Glomerular endothelial cell (primary cell): ENCODE measurements around the gene PBX4. TPM values are rescaled to one million over a fixed set of nuclear protein-coding genes. Genes with fewer than 3 reads are reported as not detected.

Experiments
- DNase-seq: peaks from one replicate; pipeline ENCODE4 v3.0.0-alpha.2; 2011; ENCODE audit warnings: low read depth, low spot score; ENCODE audit errors: extremely low read depth
- total RNA-seq: library from RNA; depleted of rRNA; stranded (reverse); fragments of >200 nt; gene quantifications from 2 replicates; pipeline ENCODE4 v1.2.3, GENCODE V29; 2015

The PBX4 gene
- total RNA-seq, 1 donor from 2014 or later, result not detected

GRCh38 chr19:19649580-19649995 is 31.1 kb upstream of the PBX4 start:
- DNase-seq, result no peak

- no peak for DNase-seq
Observed at GRCh38 chr19:19649155-19649554, 30.7 kb upstream of the PBX4 start.

- no peak for DNase-seq
Observed at GRCh38 chr19:19647037-19647835, 28.7 kb upstream of the PBX4 start.

GRCh38 chr19:19645233-19645870 is 26.9 kb upstream of the PBX4 start:
- no peak for DNase-seq

- DNase-seq, result no peak
Observed at GRCh38 chr19:19644054-19644388, 25.5 kb upstream of the PBX4 start.

GRCh38 chr19:19643158-19644053 is 24.9 kb upstream of the PBX4 start, which contains the start of gene GMIP:
Gene GMIP (minus strand): TSS chr19:19643657. CDS start chr19:19643529, 128 bp downstream.
- DNase-seq, result no peak

- no peak for DNase-seq
Observed at GRCh38 chr19:19642506-19643157, 24.1 kb upstream of the PBX4 start.

- no peak for DNase-seq
Observed at GRCh38 chr19:19637523-19638251, 19.2 kb upstream of the PBX4 start.

- DNase-seq, result no peak
Observed at GRCh38 chr19:19637186-19637522, 18.7 kb upstream of the PBX4 start.

GRCh38 chr19:19636573-19637185 is 18.2 kb upstream of the PBX4 start:
- DNase-seq, result no peak

GRCh38 chr19:19635313-19635702 is 16.8 kb upstream of the PBX4 start:
- DNase-seq, result no peak

GRCh38 chr19:19634516-19635312 is 16.2 kb upstream of the PBX4 start:
- no peak for DNase-seq

GRCh38 chr19:19633711-19634515 is 15.4 kb upstream of the PBX4 start:
- DNase-seq, result no peak

- no peak for DNase-seq
Observed at GRCh38 chr19:19632661-19633060, 14.2 kb upstream of the PBX4 start.

GRCh38 chr19:19631346-19631745 is 12.9 kb upstream of the PBX4 start:
- DNase-seq, result no peak

- DNase-seq, result no peak
Observed at GRCh38 chr19:19630426-19630825, 11.9 kb upstream of the PBX4 start.

- DNase-seq, result no peak
Observed at GRCh38 chr19:19630062-19630414, 11.6 kb upstream of the PBX4 start.

- DNase-seq, result no peak
Observed at GRCh38 chr19:19628501-19629134, 10.1 kb upstream of the PBX4 start.
